ENCODE measurements around the gene GRB10. TPM values are rescaled to one million over a fixed set of nuclear protein-coding genes. Genes with fewer than 3 reads are reported as not detected.
A peak's percentile ranks its signal among the peaks of the same experiment; 100 is the strongest.

GRB10 gene
- total RNA-seq, 1 experiment from 2014 or later = 68.2 TPM

DNA sequence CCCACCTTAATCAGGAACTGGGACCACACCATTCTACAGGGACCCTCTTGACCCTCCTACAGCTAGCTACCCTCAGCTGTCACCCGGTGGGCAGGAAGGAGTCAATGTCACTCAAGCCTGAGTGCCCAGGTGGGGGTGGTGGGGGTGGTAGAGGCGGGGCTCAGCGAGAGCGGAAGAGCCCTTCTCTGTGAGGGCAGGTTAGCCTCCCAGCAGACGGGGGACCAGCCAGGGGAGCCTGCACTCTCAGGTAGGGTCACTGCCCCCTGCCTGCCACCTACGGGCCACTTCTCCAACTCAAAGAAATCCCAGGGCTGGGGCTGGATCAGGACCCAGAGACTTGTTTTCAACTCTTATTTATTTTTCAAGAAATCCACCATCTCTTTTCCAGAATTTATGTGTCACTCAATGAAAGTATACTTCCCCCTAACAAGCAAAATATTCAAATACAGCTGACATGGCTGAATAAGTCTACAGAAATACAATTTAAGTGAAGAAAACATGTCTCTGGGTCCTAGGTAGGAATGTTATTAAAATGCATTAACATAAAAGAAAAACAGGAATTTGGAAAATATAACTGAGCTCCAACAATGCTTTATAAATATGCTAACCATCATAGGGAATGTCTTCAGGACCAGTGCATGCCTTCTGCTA is 154.1 kb downstream of the GRB10 start:
- ChIA-PET POLR2A (no interaction called here), CTCF (interaction anchor here (0.6 to 9.0 kb wide), 6 partner anchors 9 to 533 kb away, joined by 3 to 187 read pairs (median 4); no protein-coding TSS in a partner anchor)
- TF ChIP-seq, protein P1, sequence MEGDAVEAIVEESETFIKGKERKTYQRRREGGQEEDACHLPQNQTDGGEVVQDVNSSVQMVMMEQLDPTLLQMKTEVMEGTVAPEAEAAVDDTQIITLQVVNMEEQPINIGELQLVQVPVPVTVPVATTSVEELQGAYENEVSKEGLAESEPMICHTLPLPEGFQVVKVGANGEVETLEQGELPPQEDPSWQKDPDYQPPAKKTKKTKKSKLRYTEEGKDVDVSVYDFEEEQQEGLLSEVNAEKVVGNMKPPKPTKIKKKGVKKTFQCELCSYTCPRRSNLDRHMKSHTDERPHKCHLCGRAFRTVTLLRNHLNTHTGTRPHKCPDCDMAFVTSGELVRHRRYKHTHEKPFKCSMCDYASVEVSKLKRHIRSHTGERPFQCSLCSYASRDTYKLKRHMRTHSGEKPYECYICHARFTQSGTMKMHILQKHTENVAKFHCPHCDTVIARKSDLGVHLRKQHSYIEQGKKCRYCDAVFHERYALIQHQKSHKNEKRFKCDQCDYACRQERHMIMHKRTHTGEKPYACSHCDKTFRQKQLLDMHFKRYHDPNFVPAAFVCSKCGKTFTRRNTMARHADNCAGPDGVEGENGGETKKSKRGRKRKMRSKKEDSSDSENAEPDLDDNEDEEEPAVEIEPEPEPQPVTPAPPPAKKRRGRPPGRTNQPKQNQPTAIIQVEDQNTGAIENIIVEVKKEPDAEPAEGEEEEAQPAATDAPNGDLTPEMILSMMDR (IDR thresholded peaks at IDR 0.05; ENCODE audit: unreplicated experiment) = no peak
- intact Hi-C loops (cut with micrococcal nuclease) = no loop called here
- DNase-seq (ENCODE audit: unreplicated experiment) = no peak
- Mint-ChIP-seq H3K9me3 (ENCODE audit: unreplicated experiment) (peaks cover 5% of the 10 kb centered on the region), H3K27ac (ENCODE audit: low read depth, unreplicated experiment) (no peak overlapping the region), H3K4me1 (ENCODE audit: insufficient read depth, unreplicated experiment) (peaks cover 4% of the 10 kb centered on the region), H3K36me3 (ENCODE audit: insufficient read depth, unreplicated experiment) (peaks cover 6% of the 10 kb centered on the region), H3K4me3 (ENCODE audit: unreplicated experiment) (no peak overlapping the region), H3K27me3 (ENCODE audit: insufficient read depth, unreplicated experiment) (no peaks in the 10 kb centered on the region)
- no TSS peak for BruUV-seq (replicated peaks)

GRCh38 chr7:50627824-50628361 is 154.8 kb downstream of the GRB10 start:
- no peaks in the 10 kb centered on the region for H3K9me3 Mint-ChIP-seq (ENCODE audit: unreplicated experiment)
- intact Hi-C loops (cut with micrococcal nuclease) = no loop called here
- TF ChIP-seq, protein P1 (IDR thresholded peaks at IDR 0.05; ENCODE audit: unreplicated experiment) = no peak
- BruUV-seq (replicated peaks) = no TSS peak
- CTCF ChIA-PET = interaction anchor here (9.0 kb wide), 1 partner anchor 158 kb away, joined by 187 read pairs; no protein-coding TSS in a partner anchor
- peaks cover 6% of the 10 kb centered on the region for H3K36me3 Mint-ChIP-seq (ENCODE audit: insufficient read depth, unreplicated experiment)
- no peak overlapping the region for H3K4me3 Mint-ChIP-seq (ENCODE audit: unreplicated experiment)
- no peaks in the 10 kb centered on the region for H3K4me1 Mint-ChIP-seq (ENCODE audit: insufficient read depth, unreplicated experiment)
- POLR2A ChIA-PET = no interaction called here
- H3K27me3 Mint-ChIP-seq (ENCODE audit: insufficient read depth, unreplicated experiment) = no peaks in the 10 kb centered on the region
- no peak for DNase-seq (ENCODE audit: unreplicated experiment)
- H3K27ac Mint-ChIP-seq (ENCODE audit: low read depth, unreplicated experiment) = no peak overlapping the region

- TF ChIP-seq, protein P1 (IDR thresholded peaks at IDR 0.05; ENCODE audit: unreplicated experiment) = no peak
- Mint-ChIP-seq H3K4me1 (ENCODE audit: insufficient read depth, unreplicated experiment) (no peaks in the 10 kb centered on the region), H3K9me3 (ENCODE audit: unreplicated experiment) (no peaks in the 10 kb centered on the region), H3K4me3 (ENCODE audit: unreplicated experiment) (no peak overlapping the region), H3K27ac (ENCODE audit: low read depth, unreplicated experiment) (no peak overlapping the region), H3K27me3 (ENCODE audit: insufficient read depth, unreplicated experiment) (no peaks in the 10 kb centered on the region), H3K36me3 (ENCODE audit: insufficient read depth, unreplicated experiment) (peaks cover 6% of the 10 kb centered on the region)
- no peak for DNase-seq (ENCODE audit: unreplicated experiment)
- intact Hi-C loops (cut with micrococcal nuclease) = no loop called here
- ChIA-PET POLR2A (interaction anchor here (0.5 kb wide), 1 partner anchor 69 kb away, joined by 5 read pairs; no protein-coding TSS in a partner anchor), CTCF (interaction anchor here (0.6 to 1.2 kb wide), 4 partner anchors 12 to 158 kb away, joined by 3 read pairs; no protein-coding TSS in a partner anchor)
- no TSS peak for BruUV-seq (replicated peaks)
These were observed 156.4 kb downstream of the GRB10 start for GRCh38 chr7:50626286-50626685.

GRCh38 chr7:50625360-50625759 is 157.3 kb downstream of the GRB10 start:
- peaks cover 7% of the 10 kb centered on the region for H3K36me3 Mint-ChIP-seq (ENCODE audit: insufficient read depth, unreplicated experiment)
- H3K27me3 Mint-ChIP-seq (ENCODE audit: insufficient read depth, unreplicated experiment) = no peaks in the 10 kb centered on the region
- no peaks in the 10 kb centered on the region for H3K9me3 Mint-ChIP-seq (ENCODE audit: unreplicated experiment)
- no peak overlapping the region for H3K4me3 Mint-ChIP-seq (ENCODE audit: unreplicated experiment)
- ChIA-PET CTCF (interaction anchor here (0.7 to 1.2 kb wide), 3 partner anchors 11 to 31 kb away, joined by 3 to 4 read pairs (median 3); no protein-coding TSS in a partner anchor), POLR2A (no interaction called here)
- no peak overlapping the region for H3K27ac Mint-ChIP-seq (ENCODE audit: low read depth, unreplicated experiment)
- TSS peak; percentile 20 for BruUV-seq (replicated peaks)
- DNase-seq (ENCODE audit: unreplicated experiment) = no peak
- intact Hi-C loops (cut with micrococcal nuclease) = no loop called here
- TF ChIP-seq, protein P1 (IDR thresholded peaks at IDR 0.05; ENCODE audit: unreplicated experiment) = no peak
- no peaks in the 10 kb centered on the region for H3K4me1 Mint-ChIP-seq (ENCODE audit: insufficient read depth, unreplicated experiment)
